ENCODE measurements around the gene SLC17A9. TPM values are rescaled to one million over a fixed set of nuclear protein-coding genes. Genes with fewer than 3 reads are reported as not detected.

The SLC17A9 gene
- total RNA-seq, 1 experiment from 2014 or later, result not detected

GRCh38 chr20:62996596-62996982 is 44.1 kb downstream of the SLC17A9 start:
- Histone ChIP-seq H4K20me1 (ENCODE audit: low read length) (no peaks in the 10 kb centered on the region), H3K4me2 (ENCODE audit: low read length) (no peak overlapping the region), H3F3A (ENCODE audit: low read length, unreplicated experiment) (no peaks in the 10 kb centered on the region), H3K9me2 (replicated peaks; ENCODE audit: low read length) (no peaks in the 10 kb centered on the region), H3K4me1 (ENCODE audit: insufficient read depth, low read length) (no peaks in the 10 kb centered on the region), H3K36me3 (ENCODE audit: low read depth, low read length) (no peaks in the 10 kb centered on the region), H3K27me3 (ENCODE audit: low read length) (peaks cover 11% of the 10 kb centered on the region), H2AFZ (ENCODE audit: low read length) (no peak overlapping the region), H3K9me3 (ENCODE audit: low read length) (no peaks in the 10 kb centered on the region), H3K27ac (ENCODE audit: low read length) (no peak overlapping the region), H3K9ac (ENCODE audit: low read length) (no peak overlapping the region), H3K79me2 (ENCODE audit: low read length) (no peaks in the 10 kb centered on the region), H3K4me3 (ENCODE audit: low read length) (no peak overlapping the region)
- intact Hi-C loops (cut with micrococcal nuclease), result no loop called here
- DNase-seq, result no peak
- TF ChIP-seq EZH2 (IDR thresholded peaks at IDR 0.05; ENCODE audit: low read length, unreplicated experiment) (no peak), EZH2phosphoT487 (IDR thresholded peaks at IDR 0.05; ENCODE audit: borderline replicate concordance, low read length) (no peak), CTCF (conservative IDR thresholded peaks at IDR 0.05; ENCODE audit: low read depth, low read length) (no peak)
- no peak for ATAC-seq
- CTCF ChIA-PET, result no interaction called here
- BruUV-seq (replicated peaks), result no TSS peak
- POLR2A ChIA-PET (ENCODE audit: unreplicated experiment), result no interaction called here

- ChIA-PET CTCF (no interaction called here), POLR2A (ENCODE audit: unreplicated experiment) (no interaction called here)
- TF ChIP-seq CTCF (conservative IDR thresholded peaks at IDR 0.05; ENCODE audit: low read depth, low read length) (no peak), EZH2phosphoT487 (IDR thresholded peaks at IDR 0.05; ENCODE audit: borderline replicate concordance, low read length) (no peak), EZH2 (IDR thresholded peaks at IDR 0.05; ENCODE audit: low read length, unreplicated experiment) (no peak)
- Histone ChIP-seq H2AFZ (ENCODE audit: low read length) (no peak overlapping the region), H3F3A (ENCODE audit: low read length, unreplicated experiment) (no peaks in the 10 kb centered on the region), H3K9me2 (replicated peaks; ENCODE audit: low read length) (no peaks in the 10 kb centered on the region), H3K27me3 (ENCODE audit: low read length) (0 out of 2 replicates have a peak, but pooled peaks cover 7% of the 10 kb centered on the region), H3K9ac (ENCODE audit: low read length) (no peak overlapping the region), H3K36me3 (ENCODE audit: low read depth, low read length) (no peaks in the 10 kb centered on the region), H3K9me3 (ENCODE audit: low read length) (no peaks in the 10 kb centered on the region), H4K20me1 (ENCODE audit: low read length) (no peaks in the 10 kb centered on the region), H3K79me2 (ENCODE audit: low read length) (no peaks in the 10 kb centered on the region), H3K27ac (ENCODE audit: low read length) (no peak overlapping the region), H3K4me1 (ENCODE audit: insufficient read depth, low read length) (peaks cover 6% of the 10 kb centered on the region; the same call in 1 of the 2 replicates), H3K4me2 (ENCODE audit: low read length) (no peak overlapping the region), H3K4me3 (ENCODE audit: low read length) (no peak overlapping the region)
- intact Hi-C loops (cut with micrococcal nuclease), result no loop called here
- no peak for DNase-seq
- BruUV-seq (replicated peaks), result no TSS peak
- no peak for ATAC-seq
These were observed 45.0 kb downstream of the SLC17A9 start for GRCh38 chr20:62997417-62998035.

GRCh38 chr20:62998449-62998848 is 45.9 kb downstream of the SLC17A9 start:
- no peak overlapping the region for H3K27ac ChIP-seq (ENCODE audit: low read length)
- TF ChIP-seq EZH2 (IDR thresholded peaks at IDR 0.05; ENCODE audit: low read length, unreplicated experiment) (no peak), CTCF (conservative IDR thresholded peaks at IDR 0.05; ENCODE audit: low read depth, low read length) (no peak), EZH2phosphoT487 (IDR thresholded peaks at IDR 0.05; ENCODE audit: borderline replicate concordance, low read length) (no peak)
- ChIA-PET POLR2A (ENCODE audit: unreplicated experiment) (no interaction called here), CTCF (no interaction called here)
- 0 out of 2 replicates have a peak, but pooled peaks cover 7% of the 10 kb centered on the region for H3K27me3 ChIP-seq (ENCODE audit: low read length)
- H3K4me1 ChIP-seq (ENCODE audit: insufficient read depth, low read length), result peaks cover 12% of the 10 kb centered on the region
- no peak overlapping the region for H3K9ac ChIP-seq (ENCODE audit: low read length)
- no peaks in the 10 kb centered on the region for H3F3A ChIP-seq (ENCODE audit: low read length, unreplicated experiment)
- H3K79me2 ChIP-seq (ENCODE audit: low read length), result no peaks in the 10 kb centered on the region
- H2AFZ ChIP-seq (ENCODE audit: low read length), result no peak overlapping the region
- DNase-seq (no peak), ATAC-seq (no peak)
- H3K4me2 ChIP-seq (ENCODE audit: low read length), result no peak overlapping the region
- no TSS peak for BruUV-seq (replicated peaks)
- no peaks in the 10 kb centered on the region for H3K9me2 ChIP-seq (replicated peaks; ENCODE audit: low read length)
- H3K9me3 ChIP-seq (ENCODE audit: low read length), result no peaks in the 10 kb centered on the region
- intact Hi-C loops (cut with micrococcal nuclease), result no loop called here
- H3K4me3 ChIP-seq (ENCODE audit: low read length), result no peak overlapping the region
- H4K20me1 ChIP-seq (ENCODE audit: low read length), result no peaks in the 10 kb centered on the region
- no peaks in the 10 kb centered on the region for H3K36me3 ChIP-seq (ENCODE audit: low read depth, low read length)
